ENCODE results near the gene DMRT1. TPM values are rescaled to one million over a fixed set of nuclear protein-coding genes. Genes with fewer than 3 reads are reported as not detected.

Gene DMRT1
- total RNA-seq, 1 donor, result not detected

- no peak for DNase-seq (ENCODE audit: low read depth)
- H3K4me3 ChIP-seq (ENCODE audit: low read depth, low read length), result no peak overlapping the region
- no peak for TF ChIP-seq CTCF (IDR thresholded peaks at IDR 0.05; ENCODE audit: insufficient read depth, low read depth, low read length)
Measured at GRCh38 chr9:882416-882924, 41.0 kb downstream of the DMRT1 start.

- DNase-seq (ENCODE audit: low read depth), result no peak
- no peak for TF ChIP-seq CTCF (IDR thresholded peaks at IDR 0.05; ENCODE audit: insufficient read depth, low read depth, low read length)
- H3K4me3 ChIP-seq (ENCODE audit: low read depth, low read length), result no peak overlapping the region
Measured at GRCh38 chr9:883011-883410, 41.5 kb downstream of the DMRT1 start.

GRCh38 chr9:886886-887285 is 45.4 kb downstream of the DMRT1 start:
- no peak for DNase-seq (ENCODE audit: low read depth)
- TF ChIP-seq CTCF (IDR thresholded peaks at IDR 0.05; ENCODE audit: insufficient read depth, low read depth, low read length), result no peak
- no peak overlapping the region for H3K4me3 ChIP-seq (ENCODE audit: low read depth, low read length)

GRCh38 chr9:892123-892522 is 50.6 kb downstream of the DMRT1 start:
- TF ChIP-seq CTCF (IDR thresholded peaks at IDR 0.05; ENCODE audit: insufficient read depth, low read depth, low read length), result no peak
- DNase-seq (ENCODE audit: low read depth), result no peak
- H3K4me3 ChIP-seq (ENCODE audit: low read depth, low read length), result no peak overlapping the region

GRCh38 chr9:893115-893514 is 51.6 kb downstream of the DMRT1 start:
- no peak for DNase-seq (ENCODE audit: low read depth)
- H3K4me3 ChIP-seq (ENCODE audit: low read depth, low read length), result no peak overlapping the region
- TF ChIP-seq CTCF (IDR thresholded peaks at IDR 0.05; ENCODE audit: insufficient read depth, low read depth, low read length), result no peak

- peak; percentile 72 for TF ChIP-seq CTCF (IDR thresholded peaks at IDR 0.05; ENCODE audit: insufficient read depth, low read depth, low read length)
- no peak overlapping the region for H3K4me3 ChIP-seq (ENCODE audit: low read depth, low read length)
- DNase-seq (ENCODE audit: low read depth), result peak; percentile 42
Measured at GRCh38 chr9:893843-894420, 52.4 kb downstream of the DMRT1 start.

Data from fibroblast of villous mesenchyme (primary cell).